Measurements from ENCODE around the gene RNF166.

Gene RNF166

DNA sequence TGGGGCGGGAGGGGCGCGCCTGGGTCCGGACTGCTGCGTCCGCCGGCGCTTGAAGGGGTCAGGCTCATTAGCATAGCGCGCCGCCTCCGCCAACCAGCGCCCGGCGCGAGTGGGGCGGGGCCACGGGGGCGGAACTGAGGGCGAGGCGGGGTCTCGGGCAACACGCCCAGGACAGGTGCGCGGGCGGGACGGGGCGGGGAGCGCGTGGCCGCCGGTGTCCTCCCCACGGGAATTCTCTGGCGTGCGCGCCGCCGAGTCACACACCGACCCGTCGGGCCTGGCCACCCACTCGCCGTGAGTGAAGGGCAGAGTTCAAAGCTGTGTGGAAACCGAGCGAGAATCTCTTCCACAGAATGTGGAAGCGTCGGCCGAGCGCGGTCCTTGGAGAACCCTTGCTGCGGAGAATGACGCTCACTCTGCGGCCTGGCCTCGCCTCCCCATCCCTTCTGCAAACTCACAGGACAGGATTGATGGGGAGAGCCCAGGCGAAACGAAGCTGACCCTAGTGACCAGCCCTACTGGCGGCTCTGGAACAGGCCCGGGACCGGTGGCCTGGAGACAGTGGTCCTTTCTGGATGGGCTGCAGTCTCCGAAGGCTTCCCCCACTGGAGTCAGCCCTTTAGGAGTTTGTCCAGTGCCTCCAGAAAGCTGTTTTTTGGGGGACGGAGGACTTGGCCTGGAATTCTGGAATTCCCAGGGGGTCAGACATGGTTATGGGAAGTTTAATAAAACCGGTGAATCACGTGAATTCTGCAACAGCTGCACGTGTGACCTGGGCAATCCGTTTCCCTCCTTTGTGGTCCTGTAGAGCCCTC is 19.6 kb downstream of the RNF166 start, which contains the start of gene SNAI3:
SNAI3 (minus strand) TSS at position 69 of the 815 bp plus-strand sequence. CDS start 101 bp downstream, outside the sequence.
- peak; percentile 79 for DNase-seq (ENCODE audit: low read depth)
- no peaks in the 10 kb centered on the region for H3K36me3 ChIP-seq (ENCODE audit: control insufficient read depth, insufficient read depth, low read length, severe bottlenecking)
- H3K4me3 ChIP-seq (ENCODE audit: low read length): peak within 1 kb of the TSS; percentile 56
- H3K27me3 ChIP-seq (replicated peaks; ENCODE audit: control insufficient read depth, insufficient read depth, low read length): peaks cover 19% of the 10 kb centered on the region
- H3K9ac ChIP-seq (ENCODE audit: low read length): peak within 1 kb of the TSS; percentile 10
- no peaks in the 10 kb centered on the region for H3K9me3 ChIP-seq (ENCODE audit: control insufficient read depth, low read length)
- H3K4me1 ChIP-seq (ENCODE audit: control insufficient read depth, insufficient read depth, low read length): peaks cover 19% of the 10 kb centered on the region

DNA sequence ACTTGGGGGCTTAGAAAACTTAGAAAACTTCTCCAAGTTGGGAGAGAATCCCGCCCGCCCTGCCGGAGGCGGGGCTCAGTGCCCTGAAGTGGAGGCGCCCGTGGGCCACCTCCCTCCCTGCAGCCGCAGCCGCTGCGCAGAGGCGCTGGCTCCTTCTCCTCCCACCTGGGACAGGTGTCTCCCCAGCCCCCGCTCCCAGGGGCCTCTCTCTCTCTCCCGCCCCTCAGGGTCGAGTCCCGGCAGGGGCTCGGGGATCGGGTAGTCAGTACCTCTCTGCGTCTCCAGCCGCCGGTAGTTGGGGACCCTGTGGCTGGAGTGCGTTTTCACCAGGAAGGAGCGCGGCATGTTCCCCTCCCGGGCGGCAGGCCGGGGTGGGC is 20.2 kb downstream of the RNF166 start:
- H3K4me1 ChIP-seq (ENCODE audit: control insufficient read depth, insufficient read depth, low read length): peaks cover 19% of the 10 kb centered on the region
- no peaks in the 10 kb centered on the region for H3K36me3 ChIP-seq (ENCODE audit: control insufficient read depth, insufficient read depth, low read length, severe bottlenecking)
- peaks cover 16% of the 10 kb centered on the region for H3K27me3 ChIP-seq (replicated peaks; ENCODE audit: control insufficient read depth, insufficient read depth, low read length)
- peak; percentile 15 for DNase-seq (ENCODE audit: low read depth)
- peak overlapping the region; percentile 10 for H3K9ac ChIP-seq (ENCODE audit: low read length)
- no peaks in the 10 kb centered on the region for H3K9me3 ChIP-seq (ENCODE audit: control insufficient read depth, low read length)
- peak overlapping the region; percentile 56 for H3K4me3 ChIP-seq (ENCODE audit: low read length)

DNA sequence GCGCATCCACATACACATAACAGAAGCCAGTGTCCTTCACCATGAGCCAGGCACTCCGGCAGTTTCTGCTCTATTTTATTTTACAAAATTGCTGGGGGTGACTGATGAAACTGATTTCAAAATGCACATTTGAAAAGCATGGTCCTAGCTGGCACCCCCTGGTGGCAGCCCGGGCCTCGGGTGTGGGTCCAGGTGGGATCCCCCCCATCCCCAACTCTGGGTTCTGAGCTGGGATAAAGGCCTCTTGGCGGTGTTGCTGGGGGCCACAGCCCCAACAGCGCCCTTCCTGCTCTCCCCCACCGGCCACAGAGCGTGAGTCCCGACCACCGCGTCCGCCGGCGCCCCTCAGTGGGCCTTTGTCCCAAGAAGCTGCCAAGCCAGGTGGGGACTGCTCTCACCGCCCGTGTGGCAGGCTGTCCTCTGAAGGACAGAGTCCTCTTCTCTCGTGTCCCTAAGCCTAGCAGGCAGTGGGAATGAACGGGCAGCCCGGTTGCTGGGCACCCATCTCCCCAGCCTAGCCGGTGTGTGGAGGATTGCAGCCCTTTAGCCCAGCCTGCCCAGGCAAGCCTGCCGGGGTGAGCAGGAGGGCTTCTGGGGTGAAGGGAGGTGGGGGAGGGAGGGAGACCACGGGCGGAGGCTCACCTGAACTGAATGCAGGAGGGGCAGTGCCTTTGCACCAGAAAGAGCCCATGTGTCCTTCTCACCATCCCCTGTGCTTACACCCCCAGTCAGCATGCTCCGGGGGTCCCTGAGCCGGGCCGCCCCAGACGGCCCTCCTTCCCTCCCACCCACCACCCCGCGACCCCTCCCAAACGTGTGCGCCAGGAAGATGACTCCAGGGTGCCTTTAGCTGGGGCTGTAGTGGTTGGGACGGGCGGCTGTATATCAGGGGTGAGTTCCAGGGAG is 20.8 kb downstream of the RNF166 start:
- H3K27me3 ChIP-seq (replicated peaks; ENCODE audit: control insufficient read depth, insufficient read depth, low read length): peaks cover 12% of the 10 kb centered on the region
- H3K4me1 ChIP-seq (ENCODE audit: control insufficient read depth, insufficient read depth, low read length): peaks cover 19% of the 10 kb centered on the region
- H3K9me3 ChIP-seq (ENCODE audit: control insufficient read depth, low read length): no peaks in the 10 kb centered on the region
- H3K4me3 ChIP-seq (ENCODE audit: low read length): peak overlapping the region; percentile 56
- H3K9ac ChIP-seq (ENCODE audit: low read length): peak overlapping the region; percentile 10
- no peaks in the 10 kb centered on the region for H3K36me3 ChIP-seq (ENCODE audit: control insufficient read depth, insufficient read depth, low read length, severe bottlenecking)
- DNase-seq (ENCODE audit: low read depth): peak; percentile 82

DNA sequence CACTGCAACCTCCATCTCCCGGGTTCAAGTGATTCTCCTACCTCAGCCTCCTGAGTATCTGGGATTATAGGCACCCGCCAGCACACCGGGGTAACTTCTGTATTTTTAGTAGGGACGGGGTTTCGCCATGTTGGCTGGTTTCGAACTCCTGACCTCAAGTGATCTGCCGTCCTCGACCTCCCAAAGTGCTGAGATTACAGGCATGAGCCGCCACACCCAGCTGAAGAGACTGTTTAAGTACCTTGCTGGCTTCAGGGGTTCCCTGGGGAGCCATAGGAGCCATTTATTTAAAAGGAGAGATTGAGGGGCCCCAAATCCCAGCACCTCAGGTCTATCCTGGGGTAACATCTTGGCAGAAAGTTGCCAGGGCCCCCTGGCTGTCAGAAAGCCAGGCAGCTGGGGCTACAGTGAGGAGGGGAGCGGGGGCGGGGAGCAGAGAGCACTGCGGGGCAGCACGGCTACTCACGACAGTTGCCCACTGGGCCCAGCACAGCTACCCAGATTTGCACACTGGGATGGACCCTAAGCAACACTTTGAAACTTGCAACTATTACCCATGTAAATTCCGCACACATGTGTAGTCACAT is 21.5 kb downstream of the RNF166 start:
- no peak overlapping the region for H3K4me3 ChIP-seq (ENCODE audit: low read length)
- H3K9ac ChIP-seq (ENCODE audit: low read length): no peak overlapping the region
- peaks cover 19% of the 10 kb centered on the region for H3K4me1 ChIP-seq (ENCODE audit: control insufficient read depth, insufficient read depth, low read length)
- DNase-seq (ENCODE audit: low read depth): no peak
- no peaks in the 10 kb centered on the region for H3K9me3 ChIP-seq (ENCODE audit: control insufficient read depth, low read length)
- peaks cover 7% of the 10 kb centered on the region for H3K27me3 ChIP-seq (replicated peaks; ENCODE audit: control insufficient read depth, insufficient read depth, low read length)
- no peaks in the 10 kb centered on the region for H3K36me3 ChIP-seq (ENCODE audit: control insufficient read depth, insufficient read depth, low read length, severe bottlenecking)

DNA sequence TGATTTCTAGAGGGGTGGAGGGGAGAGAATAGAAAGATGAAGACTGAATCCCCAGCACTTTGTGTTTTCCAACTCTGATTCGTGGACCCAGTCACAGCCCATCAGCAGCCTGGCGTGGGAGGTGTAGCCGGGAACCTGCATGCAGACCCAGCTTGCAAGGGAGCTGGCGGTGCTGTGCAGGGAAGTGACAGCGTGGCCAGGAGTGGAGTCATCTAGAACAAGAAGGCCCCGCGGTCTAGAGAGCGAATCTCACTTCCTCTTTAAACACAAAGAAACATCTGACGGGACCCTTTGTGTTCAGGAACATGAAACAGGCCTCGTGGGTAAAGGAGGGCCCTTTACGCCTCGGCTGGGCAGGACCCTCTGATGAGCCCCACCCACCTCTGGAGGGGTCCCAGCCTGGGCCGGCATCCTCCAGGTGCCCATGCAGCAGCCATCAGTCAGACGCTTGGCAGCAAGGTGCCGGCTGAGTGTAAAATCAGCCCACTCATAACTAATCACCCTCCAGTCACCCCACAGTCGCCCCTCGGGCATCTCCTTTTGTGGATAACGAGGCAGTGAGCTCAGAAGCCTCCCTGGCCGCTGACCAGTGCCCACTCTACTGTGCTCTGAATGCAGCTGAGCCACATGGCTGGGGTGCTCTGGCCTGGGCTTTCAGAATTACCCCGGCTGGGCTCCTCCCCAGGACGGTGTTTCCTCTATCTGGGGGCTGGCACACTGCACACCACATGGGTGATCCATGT is 24.3 kb downstream of the RNF166 start:
- Histone ChIP-seq H3K9me3 (ENCODE audit: control insufficient read depth, low read length) (no peaks in the 10 kb centered on the region), H3K9ac (ENCODE audit: low read length) (no peak overlapping the region), H3K36me3 (ENCODE audit: control insufficient read depth, insufficient read depth, low read length, severe bottlenecking) (no peaks in the 10 kb centered on the region), H3K4me3 (ENCODE audit: low read length) (no peak overlapping the region), H3K27me3 (replicated peaks; ENCODE audit: control insufficient read depth, insufficient read depth, low read length) (peaks cover 13% of the 10 kb centered on the region), H3K4me1 (ENCODE audit: control insufficient read depth, insufficient read depth, low read length) (peaks cover 34% of the 10 kb centered on the region)
- no peak for DNase-seq (ENCODE audit: low read depth)

DNA sequence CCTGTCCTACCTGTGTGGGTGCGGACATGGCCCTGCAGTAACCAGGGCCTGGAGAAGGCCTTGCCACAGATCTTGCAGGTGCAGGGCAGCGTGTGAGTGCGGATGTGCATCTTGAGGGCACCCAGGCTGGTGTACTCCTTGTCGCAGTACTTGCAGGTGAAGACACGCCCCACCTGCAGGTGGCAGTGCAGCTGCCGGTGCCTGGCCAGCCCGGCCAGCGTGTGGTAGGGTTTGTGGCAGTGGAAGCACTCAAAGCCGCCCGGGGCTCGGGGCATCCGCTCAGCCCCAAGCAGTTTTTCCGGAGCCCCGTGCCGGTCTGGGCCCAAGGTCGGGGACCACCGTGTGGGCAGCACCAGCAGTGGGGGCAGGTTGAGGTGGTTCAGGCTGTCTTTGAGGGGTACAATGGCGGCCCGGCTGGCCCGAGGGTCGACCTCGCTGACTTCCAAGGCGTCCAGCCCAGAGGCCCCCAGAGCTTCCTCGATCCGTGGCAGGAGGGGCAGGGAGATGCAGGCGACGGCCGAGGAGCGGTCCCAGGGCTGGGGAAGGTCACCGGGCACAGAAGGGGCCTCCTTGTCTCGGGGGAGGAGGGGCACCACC is 25.0 kb downstream of the RNF166 start:
- no peaks in the 10 kb centered on the region for H3K36me3 ChIP-seq (ENCODE audit: control insufficient read depth, insufficient read depth, low read length, severe bottlenecking)
- peaks cover 30% of the 10 kb centered on the region for H3K4me1 ChIP-seq (ENCODE audit: control insufficient read depth, insufficient read depth, low read length)
- DNase-seq (ENCODE audit: low read depth): no peak
- H3K9me3 ChIP-seq (ENCODE audit: control insufficient read depth, low read length): no peaks in the 10 kb centered on the region
- no peak overlapping the region for H3K9ac ChIP-seq (ENCODE audit: low read length)
- H3K27me3 ChIP-seq (replicated peaks; ENCODE audit: control insufficient read depth, insufficient read depth, low read length): peaks cover 13% of the 10 kb centered on the region
- no peak overlapping the region for H3K4me3 ChIP-seq (ENCODE audit: low read length)

DNA sequence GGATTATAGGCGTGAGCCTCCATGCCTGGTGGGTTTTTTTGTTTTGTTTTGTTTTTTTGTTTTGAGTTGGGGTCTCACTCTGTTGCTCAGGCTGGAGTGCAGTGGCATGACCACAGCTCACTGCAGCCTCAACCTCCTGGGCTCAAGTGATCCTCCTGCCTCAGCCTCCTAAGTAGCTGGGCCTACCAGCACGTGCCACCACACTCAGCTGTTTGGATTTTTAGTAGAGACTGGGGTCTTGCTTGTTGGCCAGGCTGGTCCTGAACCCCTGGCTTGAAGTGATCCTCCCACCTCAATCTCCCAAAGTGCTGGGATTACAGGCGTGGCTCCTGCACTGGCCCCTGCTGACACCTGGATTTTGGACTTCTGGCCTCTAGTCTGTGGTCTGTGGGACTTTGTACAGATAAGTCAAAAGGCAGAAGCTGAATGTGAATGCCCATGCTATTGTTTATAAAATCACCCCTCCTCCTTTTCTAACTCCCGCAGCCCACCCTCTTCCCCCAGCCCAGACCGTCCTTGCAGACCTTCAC is 25.6 kb downstream of the RNF166 start:
- Histone ChIP-seq H3K27me3 (replicated peaks; ENCODE audit: control insufficient read depth, insufficient read depth, low read length) (peaks cover 13% of the 10 kb centered on the region), H3K4me1 (ENCODE audit: control insufficient read depth, insufficient read depth, low read length) (peaks cover 30% of the 10 kb centered on the region), H3K9me3 (ENCODE audit: control insufficient read depth, low read length) (no peaks in the 10 kb centered on the region), H3K36me3 (ENCODE audit: control insufficient read depth, insufficient read depth, low read length, severe bottlenecking) (no peaks in the 10 kb centered on the region), H3K4me3 (ENCODE audit: low read length) (no peak overlapping the region), H3K9ac (ENCODE audit: low read length) (no peak overlapping the region)
- no peak for DNase-seq (ENCODE audit: low read depth)

DNA sequence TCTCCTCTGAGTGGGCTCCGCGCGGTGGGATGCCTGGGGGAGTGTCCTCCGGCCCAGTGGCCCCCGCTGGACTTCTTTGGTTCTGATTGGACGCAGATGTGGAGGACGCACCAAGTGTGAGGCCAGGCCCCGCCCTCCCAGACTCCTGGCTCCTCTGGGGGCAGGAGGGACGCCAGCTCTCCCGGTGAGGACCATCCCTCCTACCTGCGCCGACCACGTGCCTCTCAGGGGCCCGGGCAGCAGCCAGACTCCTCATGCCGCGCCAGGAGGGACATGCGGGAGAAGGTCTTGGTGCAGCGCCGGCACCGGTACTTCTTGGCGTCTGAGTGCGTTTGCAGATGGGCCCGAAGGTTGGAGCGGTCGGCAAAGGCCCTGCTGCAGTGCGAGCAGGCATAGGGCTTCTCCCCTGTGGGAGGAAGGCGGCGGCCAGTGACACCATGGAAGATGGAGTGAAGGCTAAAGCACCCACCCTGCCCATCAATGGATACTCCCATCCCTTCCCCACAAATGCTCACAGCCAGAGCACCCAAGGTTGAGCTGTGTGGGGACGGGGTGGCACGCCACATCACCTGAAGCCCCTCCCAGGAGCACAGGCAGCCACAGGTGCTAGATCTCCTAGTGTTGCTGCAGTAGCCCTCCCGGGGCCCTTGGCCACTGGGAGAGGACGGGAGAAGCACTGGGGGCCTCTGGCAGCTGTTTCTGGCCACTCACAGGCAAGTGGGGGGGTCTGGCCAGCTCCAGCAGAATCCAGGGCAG is 27.8 kb downstream of the RNF166 start:
- no peak for DNase-seq (ENCODE audit: low read depth)
- Histone ChIP-seq H3K4me1 (ENCODE audit: control insufficient read depth, insufficient read depth, low read length) (peaks cover 18% of the 10 kb centered on the region), H3K36me3 (ENCODE audit: control insufficient read depth, insufficient read depth, low read length, severe bottlenecking) (peaks cover 4% of the 10 kb centered on the region), H3K9me3 (ENCODE audit: control insufficient read depth, low read length) (no peaks in the 10 kb centered on the region), H3K27me3 (replicated peaks; ENCODE audit: control insufficient read depth, insufficient read depth, low read length) (peaks cover 5% of the 10 kb centered on the region), H3K9ac (ENCODE audit: low read length) (no peak overlapping the region), H3K4me3 (ENCODE audit: low read length) (no peak overlapping the region)

DNA sequence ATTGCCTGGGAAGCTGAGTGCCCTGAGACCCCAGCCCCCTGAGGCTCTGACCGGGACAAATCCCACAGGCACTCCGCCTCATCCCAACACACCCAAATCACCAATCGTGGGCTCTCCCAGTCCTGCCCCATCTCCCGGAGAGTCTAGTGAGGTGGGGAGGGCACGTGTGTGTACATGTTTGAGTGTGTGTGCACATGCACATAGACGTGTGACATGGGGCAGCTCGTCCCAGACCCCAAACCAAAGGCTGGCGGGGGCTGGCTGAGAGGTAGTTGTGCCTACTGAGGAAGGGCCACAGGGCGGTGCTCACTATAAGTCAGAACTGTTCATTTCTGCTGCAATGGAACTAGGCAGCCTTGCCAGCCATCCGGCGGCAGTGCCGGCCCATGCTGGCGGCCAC is 28.5 kb downstream of the RNF166 start:
- peaks cover 5% of the 10 kb centered on the region for H3K27me3 ChIP-seq (replicated peaks; ENCODE audit: control insufficient read depth, insufficient read depth, low read length)
- H3K4me1 ChIP-seq (ENCODE audit: control insufficient read depth, insufficient read depth, low read length): peaks cover 18% of the 10 kb centered on the region
- H3K36me3 ChIP-seq (ENCODE audit: control insufficient read depth, insufficient read depth, low read length, severe bottlenecking): peaks cover 4% of the 10 kb centered on the region
- no peaks in the 10 kb centered on the region for H3K9me3 ChIP-seq (ENCODE audit: control insufficient read depth, low read length)
- no peak overlapping the region for H3K4me3 ChIP-seq (ENCODE audit: low read length)
- DNase-seq (ENCODE audit: low read depth): no peak
- no peak overlapping the region for H3K9ac ChIP-seq (ENCODE audit: low read length)
